ENCODE data around the gene MID1IP1.

The MID1IP1 gene

GRCh38 chrX:38800981-38801845 lies at the start of gene MID1IP1:
Gene MID1IP1 (plus strand): TSS chrX:38801459. CDS start chrX:38804947, 3,488 bp downstream.
- H3K4me3 ChIP-seq (ENCODE audit: low read depth, low read length): peak within 1 kb of the TSS; percentile 67
- DNase-seq (ENCODE audit: low read depth): peak; percentile 72

GRCh38 chrX:38754102-38754790 lies 47.0 kb upstream of the MID1IP1 start:
- H3K4me3 ChIP-seq (ENCODE audit: low read depth, low read length): no peak overlapping the region
- peak; percentile 10 for DNase-seq (ENCODE audit: low read depth)

- DNase-seq (ENCODE audit: low read depth): no peak
Observed at GRCh38 chrX:38754818-38755718, 46.2 kb upstream of the MID1IP1 start.

GRCh38 chrX:38760883-38761282 lies 40.4 kb upstream of the MID1IP1 start:
- no peak for DNase-seq (ENCODE audit: low read depth)

More at GRCh38 chrX:38754818-38755718, 46.2 kb upstream of the MID1IP1 start:
- H3K4me3 ChIP-seq (ENCODE audit: low read depth, low read length): no peak overlapping the region

GRCh38 chrX:38768079-38768478 lies 33.2 kb upstream of the MID1IP1 start:
- DNase-seq (ENCODE audit: low read depth): peak; percentile 1
- H3K4me3 ChIP-seq (ENCODE audit: low read depth, low read length): no peak overlapping the region

More at GRCh38 chrX:38760883-38761282, 40.4 kb upstream of the MID1IP1 start:
- no peak overlapping the region for H3K4me3 ChIP-seq (ENCODE audit: low read depth, low read length)

- no peak overlapping the region for H3K4me3 ChIP-seq (ENCODE audit: low read depth, low read length)
- no peak for DNase-seq (ENCODE audit: low read depth)
Observed at GRCh38 chrX:38770152-38770551, 31.1 kb upstream of the MID1IP1 start.

- no peak for DNase-seq (ENCODE audit: low read depth)
- H3K4me3 ChIP-seq (ENCODE audit: low read depth, low read length): no peak overlapping the region
Observed at GRCh38 chrX:38774249-38774648, 27.0 kb upstream of the MID1IP1 start.

GRCh38 chrX:38796946-38797345 lies 4.3 kb upstream of the MID1IP1 start:
- no peak overlapping the region for H3K4me3 ChIP-seq (ENCODE audit: low read depth, low read length)
- DNase-seq (ENCODE audit: low read depth): no peak

- no peak for DNase-seq (ENCODE audit: low read depth)
- H3K4me3 ChIP-seq (ENCODE audit: low read depth, low read length): no peak overlapping the region
Observed at GRCh38 chrX:38798956-38799355, 2.3 kb upstream of the MID1IP1 start.

GRCh38 chrX:38799995-38800580 lies 1.2 kb upstream of the MID1IP1 start:
- no peak for DNase-seq (ENCODE audit: low read depth)
- H3K4me3 ChIP-seq (ENCODE audit: low read depth, low read length): no peak overlapping the region

GRCh38 chrX:38803243-38803587 lies 2.0 kb downstream of the MID1IP1 start:
- no peak for DNase-seq (ENCODE audit: low read depth)
- peak overlapping the region; percentile 67 for H3K4me3 ChIP-seq (ENCODE audit: low read depth, low read length)

- peak overlapping the region; percentile 67 for H3K4me3 ChIP-seq (ENCODE audit: low read depth, low read length)
- DNase-seq (ENCODE audit: low read depth): no peak
Observed at GRCh38 chrX:38803588-38804431, 2.6 kb downstream of the MID1IP1 start.

GRCh38 chrX:38804432-38804681 lies 3.1 kb downstream of the MID1IP1 start:
- DNase-seq (ENCODE audit: low read depth): no peak
- peak overlapping the region; percentile 67 for H3K4me3 ChIP-seq (ENCODE audit: low read depth, low read length)

GRCh38 chrX:38804682-38805431 lies 3.6 kb downstream of the MID1IP1 start:
- no peak for DNase-seq (ENCODE audit: low read depth)
- peak overlapping the region; percentile 67 for H3K4me3 ChIP-seq (ENCODE audit: low read depth, low read length)

- no peak for DNase-seq (ENCODE audit: low read depth)
- peak overlapping the region; percentile 67 for H3K4me3 ChIP-seq (ENCODE audit: low read depth, low read length)
Observed at GRCh38 chrX:38805432-38806389, 4.5 kb downstream of the MID1IP1 start.

- no peak for DNase-seq (ENCODE audit: low read depth)
- peak overlapping the region; percentile 67 for H3K4me3 ChIP-seq (ENCODE audit: low read depth, low read length)
Observed at GRCh38 chrX:38806875-38807621, 5.8 kb downstream of the MID1IP1 start.

Data from skeletal muscle cell (primary cell).